B cell (primary cell): ENCODE data around the gene SETDB1. TPM values are rescaled to one million over a fixed set of nuclear protein-coding genes. Genes with fewer than 3 reads are reported as not detected.

ENCODE experiments used
- ATAC-seq: fragments of 200-7000 bp; cut with Tn5 transposase; one replicate; pipeline ENCODE4 v1.10.0; 2021; ENCODE audit warnings: low read depth, mild to moderate bottlenecking, moderate number of reproducible peaks, moderate library complexity
- CTCF ChIA-PET: fragments of 350-600 bp; sonication (Branson Sonifier 250); formaldehyde crosslinking; loops from one replicate; lab custom pipeline; 2021; ENCODE audit warnings: antibody characterized with exemption, inconsistent platforms; lab: Charles Lee
- POLR2A ChIA-PET: fragments of 350-600 bp; sonication (Branson Sonifier 250); formaldehyde crosslinking; loops from one replicate; lab custom pipeline; 2021; ENCODE audit warnings: antibody characterized with exemption; lab: Charles Lee
- DNase-seq: peaks from one replicate; pipeline ENCODE4 v3.0.0; 2013
- H2AFZ ChIP-seq: 2 replicates; pipeline ENCODE4 v1.6.1; 2012; ENCODE audit warnings: mild to moderate bottlenecking, low read depth, low read length; ENCODE audit not compliant: insufficient read depth, poor library complexity, severe bottlenecking
- H3K27ac ChIP-seq, 2 donors: 1 replicate in 1 of 2; 2 replicates in 1 of 2; pipeline ENCODE4 v1.5.1; 2012 to 2013; ENCODE audit warnings: low read length in 2 of 2, mild to moderate bottlenecking in 2 of 2, moderate library complexity in 1 of 2
- H3K27me3 ChIP-seq, 4 experiments: fragments of 200-600 bp in 1 of 4; sonication (generic) in 1 of 4; replicated peaks in 1 of 4; 1 replicate in 2 of 4; 2 replicates in 2 of 4; pipeline versions ENCODE4 v1.6.1 to v1.7.0; 2013 to 2016; ENCODE audit warnings: low read length in 3 of 4, mild to moderate bottlenecking in 2 of 4, mixed read lengths in 1 of 4, moderate library complexity in 1 of 4; ENCODE audit not compliant: insufficient read depth in 4 of 4, control insufficient read depth in 3 of 4; ENCODE audit errors: control extremely low read depth in 1 of 4
- H3K36me3 ChIP-seq, 2 experiments: replicated peaks in 1 of 2; 1 replicate in 1 of 2; 2 replicates in 1 of 2; pipeline versions ENCODE4 v1.6.1 to v1.7.1; 2013; ENCODE audit warnings: low read length in 1 of 2; ENCODE audit not compliant: insufficient read depth in 2 of 2, control insufficient read depth in 1 of 2; ENCODE audit errors: control extremely low read depth in 1 of 2, extremely low read depth in 1 of 2
- H3K4me1 ChIP-seq, 2 donors: fragments of 200-600 bp in 1 of 2; sonication (generic) in 1 of 2; 1 replicate in 1 of 2; 2 replicates in 1 of 2; pipeline versions ENCODE4 v1.5.1 to v1.6.1; 2013 to 2017; ENCODE audit warnings: low read length in 2 of 2; ENCODE audit not compliant: control insufficient read depth in 2 of 2, insufficient read depth in 2 of 2
- H3K4me2 ChIP-seq: replicated peaks from 2 replicates; pipeline ENCODE3; 2012; ENCODE audit warnings: mild to moderate bottlenecking, low read depth, low read length; ENCODE audit not compliant: poor library complexity, severe bottlenecking
- H3K4me3 ChIP-seq, 5 experiments: fragments of 200-600 bp in 1 of 5; sonication (generic) in 1 of 5; 1 replicate in 3 of 5; 2 replicates in 2 of 5; pipeline versions ENCODE4 v1.5.1 to v1.7.0; 2011 to 2016; ENCODE audit warnings: low read length in 4 of 5, mild to moderate bottlenecking in 4 of 5, low read depth in 2 of 5, control low read depth in 1 of 5, moderate library complexity in 1 of 5; ENCODE audit not compliant: insufficient read depth in 1 of 5; ENCODE audit errors: control extremely low read depth in 1 of 5, extremely low read depth in 1 of 5
- H3K79me2 ChIP-seq: fragments of 200-600 bp; sonication (generic); one replicate; pipeline ENCODE4 v1.6.0; 2016; ENCODE audit warnings: low read length; ENCODE audit not compliant: control insufficient read depth, insufficient read depth
- H3K9ac ChIP-seq: fragments of 200-600 bp; sonication (generic); 2 replicates; pipeline ENCODE4 v1.6.1; 2017; ENCODE audit warnings: mild to moderate bottlenecking, low read length, moderate library complexity
- H3K9me3 ChIP-seq, 3 donors: one replicate each; pipeline versions ENCODE4 v1.6.1 to v1.7.1; 2013; ENCODE audit warnings: low read length in 2 of 3; ENCODE audit not compliant: control insufficient read depth in 2 of 3, insufficient read depth in 1 of 3; ENCODE audit errors: control extremely low read depth in 1 of 3
- H4K20me1 ChIP-seq: 2 replicates; pipeline ENCODE4 v1.6.0; 2012; ENCODE audit warnings: mild to moderate bottlenecking, low read length; ENCODE audit not compliant: insufficient read depth, control insufficient read depth, poor library complexity, severe bottlenecking
- H3K27ac Mint-ChIP-seq: one replicate; pipeline ENCODE4 v1.8.0; 2021; ENCODE audit warnings: mixed read lengths
- H3K27me3 Mint-ChIP-seq: one replicate; pipeline ENCODE4 v1.8.0; 2021; ENCODE audit warnings: mixed read lengths
- H3K4me1 Mint-ChIP-seq: one replicate; pipeline ENCODE4 v1.8.0; 2021; ENCODE audit warnings: mixed read lengths
- H3K4me3 Mint-ChIP-seq: one replicate; pipeline ENCODE4 v1.8.0; 2021; ENCODE audit warnings: mixed read lengths
- H3K9me3 Mint-ChIP-seq: one replicate; pipeline ENCODE4 v1.8.0; 2022; ENCODE audit warnings: mixed read lengths; ENCODE audit not compliant: insufficient read depth
- EZH2 ChIP-seq: IDR thresholded peaks from 2 replicates; pipeline ENCODE4 v1.6.1; 2012; ENCODE audit warnings: borderline replicate concordance, low read depth, mild to moderate bottlenecking, moderate library complexity, low read length; ENCODE audit not compliant: insufficient read depth, poor library complexity, severe bottlenecking
- WGBS: methylation state at CpG from one replicate; pipeline ENCODE4 v1.1.5; 2013; ENCODE audit warnings: missing lambda C conversion rate; ENCODE audit not compliant: insufficient coverage; 5-methylcytosine and 5-hydroxymethylcytosine counted together
- intact Hi-C: fragments of 100-400 bp; cut with micrococcal nuclease; formaldehyde crosslinking; loops from one replicate; pipeline ENCODE4 v1.10.0; 2022
- polyA plus RNA-seq: library from polyadenylated mRNA; depleted of rRNA; stranded (reverse); fragments of >200 nt; gene quantifications from 2 replicates; pipeline ENCODE4 v1.2.3, GENCODE V29; 2012
- total RNA-seq, 2 donors: library from RNA; stranded (reverse); fragments of 120-200 nt in 1 of 2; gene quantifications; 1 replicate in 1 of 2; 2 replicates in 1 of 2; pipeline versions ENCODE4 v1.2.3 to v1.2.4, GENCODE V29; 2013 to 2022
- TF ChIP-seq, protein P1 (sequence below): fragments of 200-600 bp; IDR thresholded peaks from one replicate; pipeline ENCODE4 v1.8.0; 2022; ENCODE audit warnings: antibody characterized with exemption, mild to moderate bottlenecking

The SETDB1 gene
- total and polyA plus RNA-seq, 2 donors (not counting 1 experiment from before 2014, with no cell fraction given): 57.4 to 115 TPM

DNA sequence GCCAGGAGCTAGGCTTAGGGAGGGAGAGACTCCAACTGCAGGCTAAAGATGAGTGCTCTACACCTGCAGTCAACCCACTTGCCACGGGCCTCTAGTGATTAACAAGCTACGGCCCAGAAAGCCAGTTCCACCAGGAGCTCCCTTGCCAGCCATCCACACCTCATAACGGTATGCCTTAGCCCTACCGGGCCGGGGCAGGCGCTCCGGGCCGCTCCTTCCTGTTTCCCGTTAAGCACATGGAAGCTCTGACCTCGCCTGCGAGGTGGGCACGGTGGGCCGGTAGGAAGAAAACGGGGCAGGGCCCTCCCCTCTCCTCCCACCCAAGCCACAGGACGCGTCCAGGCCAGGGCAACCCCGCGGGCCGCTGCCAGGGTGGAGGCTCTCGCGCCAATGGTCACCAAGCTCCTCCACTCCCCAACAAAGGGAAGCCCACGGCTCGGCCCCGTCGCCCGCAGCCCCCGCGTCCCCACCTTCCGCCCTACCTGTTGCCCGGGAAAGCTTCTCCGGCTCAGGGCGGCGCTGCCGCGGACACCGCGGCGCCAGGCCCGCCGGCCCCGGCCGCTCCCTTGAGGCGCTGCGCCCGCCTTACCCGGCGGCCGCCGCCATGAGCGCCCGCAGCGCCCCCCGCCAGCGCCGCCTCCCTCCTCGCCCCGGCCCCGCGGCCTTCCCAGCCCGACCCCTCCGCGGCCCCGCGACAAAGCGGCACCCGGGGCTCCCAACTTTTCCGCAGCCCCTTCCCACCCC, 47.8 kb downstream of the SETDB1 start:
- H3K4me2 ChIP-seq: peak overlapping the region; percentile 96
- H3K4me3 ChIP-seq: peak overlapping the region; percentile 58 to 87 (median 82)
- no peaks in the 10 kb centered on the region for H3K27me3 ChIP-seq
- DNase-seq (peak; percentile 68), ATAC-seq (peak; percentile 44)
- H3K79me2 ChIP-seq: peaks cover 52% of the 10 kb centered on the region
- TF ChIP-seq, protein P1, sequence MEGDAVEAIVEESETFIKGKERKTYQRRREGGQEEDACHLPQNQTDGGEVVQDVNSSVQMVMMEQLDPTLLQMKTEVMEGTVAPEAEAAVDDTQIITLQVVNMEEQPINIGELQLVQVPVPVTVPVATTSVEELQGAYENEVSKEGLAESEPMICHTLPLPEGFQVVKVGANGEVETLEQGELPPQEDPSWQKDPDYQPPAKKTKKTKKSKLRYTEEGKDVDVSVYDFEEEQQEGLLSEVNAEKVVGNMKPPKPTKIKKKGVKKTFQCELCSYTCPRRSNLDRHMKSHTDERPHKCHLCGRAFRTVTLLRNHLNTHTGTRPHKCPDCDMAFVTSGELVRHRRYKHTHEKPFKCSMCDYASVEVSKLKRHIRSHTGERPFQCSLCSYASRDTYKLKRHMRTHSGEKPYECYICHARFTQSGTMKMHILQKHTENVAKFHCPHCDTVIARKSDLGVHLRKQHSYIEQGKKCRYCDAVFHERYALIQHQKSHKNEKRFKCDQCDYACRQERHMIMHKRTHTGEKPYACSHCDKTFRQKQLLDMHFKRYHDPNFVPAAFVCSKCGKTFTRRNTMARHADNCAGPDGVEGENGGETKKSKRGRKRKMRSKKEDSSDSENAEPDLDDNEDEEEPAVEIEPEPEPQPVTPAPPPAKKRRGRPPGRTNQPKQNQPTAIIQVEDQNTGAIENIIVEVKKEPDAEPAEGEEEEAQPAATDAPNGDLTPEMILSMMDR: no peak
- TF ChIP-seq EZH2: no peak
- peak overlapping the region; percentile 65 to 82 for H3K27ac ChIP-seq
- peak overlapping the region; percentile 88 for H3K4me3 Mint-ChIP-seq
- peaks cover 44 to 58% of the 10 kb centered on the region in 2 donors for H3K4me1 ChIP-seq
- POLR2A ChIA-PET: interaction anchor here (0.6 to 1.3 kb wide), 12 partner anchors 10 to 822 kb away, joined by 3 to 6 read pairs (median 4); partner anchors contain the start of genes ARNT, MINDY1, RPRD2 and VPS72
- no peaks in the 10 kb centered on the region for H3K27me3 Mint-ChIP-seq
- H2AFZ ChIP-seq: peak overlapping the region; percentile 88
- H3K36me3 ChIP-seq: no peaks in the 10 kb centered on the region
- CTCF ChIA-PET: interaction anchor here (0.9 to 1.5 kb wide), 5 partner anchors 22 to 157 kb away, joined by 3 to 8 read pairs (median 4); no protein-coding TSS in a partner anchor
- H3K27ac Mint-ChIP-seq: peak overlapping the region; percentile 88
- peaks cover 41% of the 10 kb centered on the region for H4K20me1 ChIP-seq
- intact Hi-C loops: no loop called here
- under 1% methylated on average over 67 of the region's 67 CpGs for WGBS
- H3K9me3 Mint-ChIP-seq: no peaks in the 10 kb centered on the region
- no peaks in the 10 kb centered on the region for H3K9me3 ChIP-seq
- peaks cover 55% of the 10 kb centered on the region for H3K4me1 Mint-ChIP-seq
- peak overlapping the region; percentile 89 for H3K9ac ChIP-seq
